Parathyroid adenoma (tissue), 2 donors: Measurements from ENCODE around the gene NOTCH1.

Experiments
- H2AFZ ChIP-seq: fragments of 300-600 bp; sonication (generic); one replicate; pipeline ENCODE4 v1.7.0; 2017; ENCODE audit warnings: antibody characterized with exemption, mild to moderate bottlenecking
- H3K27ac ChIP-seq: fragments of 300-600 bp; sonication (generic); one replicate; pipeline ENCODE4 v1.7.0; 2017
- H3K27me3 ChIP-seq: fragments of 300-600 bp; sonication (generic); one replicate; pipeline ENCODE4 v1.7.0; 2017; ENCODE audit warnings: low read length; ENCODE audit not compliant: control insufficient read depth, insufficient read depth
- H3K36me3 ChIP-seq: fragments of 300-600 bp; sonication (generic); one replicate; pipeline ENCODE4 v1.7.0; 2017; ENCODE audit warnings: low read length; ENCODE audit not compliant: control insufficient read depth, insufficient read depth
- H3K4me1 ChIP-seq: fragments of 300-600 bp; sonication (generic); one replicate; pipeline ENCODE4 v1.7.0; 2017; ENCODE audit warnings: control low read depth
- H3K4me2 ChIP-seq: fragments of 300-600 bp; sonication (generic); one replicate; pipeline ENCODE4 v1.7.0; 2017; ENCODE audit warnings: low read length
- H3K4me3 ChIP-seq: fragments of 300-600 bp; sonication (generic); one replicate; pipeline ENCODE4 v1.7.0; 2017; ENCODE audit warnings: low read depth, low read length
- H3K79me2 ChIP-seq: fragments of 300-600 bp; sonication (generic); one replicate; pipeline ENCODE4 v1.7.0; 2017; ENCODE audit warnings: control low read depth
- H3K9ac ChIP-seq: fragments of 300-600 bp; sonication (generic); one replicate; pipeline ENCODE4 v1.7.0; 2017; ENCODE audit warnings: mild to moderate bottlenecking
- H3K9me3 ChIP-seq: fragments of 300-600 bp; sonication (generic); one replicate; pipeline ENCODE4 v1.7.0; 2017; ENCODE audit warnings: low read length; ENCODE audit not compliant: control insufficient read depth
- CTCF ChIP-seq: fragments of 300-600 bp; sonication (generic); IDR thresholded peaks from one replicate; pipeline ENCODE4 v1.7.0; 2017; ENCODE audit warnings: antibody characterized with exemption, mild to moderate bottlenecking
- donor health status: primary hyperparathyroidism.

Gene NOTCH1

GRCh38 chr9:136536051-136536720 lies 9.7 kb downstream of the NOTCH1 start:
- TF ChIP-seq CTCF, result no peak
- Histone ChIP-seq H3K79me2 (peaks cover 12% of the 10 kb centered on the region), H3K4me1 (no peaks in the 10 kb centered on the region), H3K9me3 (no peaks in the 10 kb centered on the region), H3K27me3 (no peaks in the 10 kb centered on the region), H3K4me2 (no peak overlapping the region), H3K27ac (no peak overlapping the region), H3K4me3 (no peak overlapping the region), H3K36me3 (no peaks in the 10 kb centered on the region), H2AFZ (no peak overlapping the region), H3K9ac (no peak overlapping the region)

GRCh38 chr9:136535070-136535469 lies 10.8 kb downstream of the NOTCH1 start:
- no peaks in the 10 kb centered on the region for H3K27me3 ChIP-seq
- TF ChIP-seq CTCF, result no peak
- no peaks in the 10 kb centered on the region for H3K36me3 ChIP-seq
- H3K9ac ChIP-seq, result no peak overlapping the region
- no peak overlapping the region for H3K4me3 ChIP-seq
- H3K9me3 ChIP-seq, result no peaks in the 10 kb centered on the region
- H3K79me2 ChIP-seq, result peaks cover 12% of the 10 kb centered on the region
- H3K4me2 ChIP-seq, result no peak overlapping the region
- no peaks in the 10 kb centered on the region for H3K4me1 ChIP-seq
- no peak overlapping the region for H3K27ac ChIP-seq
- H2AFZ ChIP-seq, result no peak overlapping the region

- no peak for TF ChIP-seq CTCF
- Histone ChIP-seq H3K27ac (no peak overlapping the region), H3K27me3 (no peaks in the 10 kb centered on the region), H3K79me2 (peaks cover 12% of the 10 kb centered on the region), H3K9me3 (no peaks in the 10 kb centered on the region), H3K4me3 (no peak overlapping the region), H3K4me2 (no peak overlapping the region), H3K36me3 (no peaks in the 10 kb centered on the region), H3K9ac (no peak overlapping the region), H2AFZ (no peak overlapping the region), H3K4me1 (no peaks in the 10 kb centered on the region)
Measured at GRCh38 chr9:136534366-136534765, 11.5 kb downstream of the NOTCH1 start.

GRCh38 chr9:136533775-136534157 lies 12.1 kb downstream of the NOTCH1 start:
- H3K4me1 ChIP-seq, result no peaks in the 10 kb centered on the region
- H3K9me3 ChIP-seq, result no peaks in the 10 kb centered on the region
- H2AFZ ChIP-seq, result no peak overlapping the region
- no peaks in the 10 kb centered on the region for H3K27me3 ChIP-seq
- no peak overlapping the region for H3K4me3 ChIP-seq
- no peak overlapping the region for H3K9ac ChIP-seq
- no peak overlapping the region for H3K4me2 ChIP-seq
- no peak overlapping the region for H3K27ac ChIP-seq
- H3K79me2 ChIP-seq, result peaks cover 12% of the 10 kb centered on the region
- no peak for TF ChIP-seq CTCF
- H3K36me3 ChIP-seq, result no peaks in the 10 kb centered on the region
